ENCODE results near the gene DNAJC5. TPM values are rescaled to one million over a fixed set of nuclear protein-coding genes. Genes with fewer than 3 reads are reported as not detected.
"Not testable (repeated sequence)": the region's sequence is repeated elsewhere in the genome, so short reads cannot be mapped to it uniquely, and the experiment has no call there.

Gene DNAJC5
- total and polyA plus RNA-seq, 2 donors from 2014 or later, result 24.4 to 52.3 TPM

DNA sequence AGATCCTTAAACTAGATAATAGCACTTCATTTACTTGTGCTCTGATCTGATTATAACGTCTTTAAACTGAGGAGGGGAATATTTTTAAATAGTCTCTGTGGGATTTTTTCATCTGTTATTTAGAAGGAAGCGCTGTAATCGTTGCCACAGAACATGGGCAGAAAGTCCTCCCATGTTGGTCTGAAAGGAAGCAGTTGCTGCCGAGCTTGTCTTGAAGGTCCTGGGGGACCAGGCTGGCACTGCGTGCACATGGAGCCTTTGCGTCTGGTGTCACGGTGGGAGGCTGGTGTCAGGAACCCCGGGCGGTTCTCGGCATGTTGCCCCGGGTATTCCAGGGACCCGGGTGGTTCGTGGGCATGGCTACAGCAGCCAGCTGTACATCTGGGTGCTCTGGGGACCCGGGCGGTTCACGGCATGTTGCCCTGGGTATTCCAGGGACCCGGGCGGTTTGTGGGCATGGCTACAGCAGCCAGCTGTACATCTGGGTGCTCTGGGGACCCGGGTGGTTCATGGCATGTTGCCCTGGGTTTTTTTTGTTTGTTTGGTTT lies 18.4 kb upstream of the DNAJC5 start:
- H3K27me3 ChIP-seq (ENCODE audit: control insufficient read depth, insufficient read depth, low read length), result no peaks in the 10 kb centered on the region
- H3K27ac ChIP-seq (ENCODE audit: low read depth in 2 of 2, low read length in 2 of 2), result no peak overlapping the region
- no peaks in the 10 kb centered on the region for H3K9me3 ChIP-seq (ENCODE audit: control insufficient read depth in 2 of 3, insufficient read depth in 1 of 3, low read length in 3 of 3)
- TF ChIP-seq, protein P1, sequence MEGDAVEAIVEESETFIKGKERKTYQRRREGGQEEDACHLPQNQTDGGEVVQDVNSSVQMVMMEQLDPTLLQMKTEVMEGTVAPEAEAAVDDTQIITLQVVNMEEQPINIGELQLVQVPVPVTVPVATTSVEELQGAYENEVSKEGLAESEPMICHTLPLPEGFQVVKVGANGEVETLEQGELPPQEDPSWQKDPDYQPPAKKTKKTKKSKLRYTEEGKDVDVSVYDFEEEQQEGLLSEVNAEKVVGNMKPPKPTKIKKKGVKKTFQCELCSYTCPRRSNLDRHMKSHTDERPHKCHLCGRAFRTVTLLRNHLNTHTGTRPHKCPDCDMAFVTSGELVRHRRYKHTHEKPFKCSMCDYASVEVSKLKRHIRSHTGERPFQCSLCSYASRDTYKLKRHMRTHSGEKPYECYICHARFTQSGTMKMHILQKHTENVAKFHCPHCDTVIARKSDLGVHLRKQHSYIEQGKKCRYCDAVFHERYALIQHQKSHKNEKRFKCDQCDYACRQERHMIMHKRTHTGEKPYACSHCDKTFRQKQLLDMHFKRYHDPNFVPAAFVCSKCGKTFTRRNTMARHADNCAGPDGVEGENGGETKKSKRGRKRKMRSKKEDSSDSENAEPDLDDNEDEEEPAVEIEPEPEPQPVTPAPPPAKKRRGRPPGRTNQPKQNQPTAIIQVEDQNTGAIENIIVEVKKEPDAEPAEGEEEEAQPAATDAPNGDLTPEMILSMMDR (IDR thresholded peaks at IDR 0.05; ENCODE audit: borderline replicate concordance, extremely low read depth, insufficient read depth), result no peak
- no peaks in the 10 kb centered on the region for H3K4me1 ChIP-seq (ENCODE audit: control insufficient read depth in 2 of 3, insufficient read depth in 2 of 3, low read depth in 1 of 3, low read length in 3 of 3)
- H3K9ac ChIP-seq (ENCODE audit: low read length in 3 of 3), result no peak overlapping the region
- peaks cover 5 to 38% (median 27%) of the 10 kb centered on the region in 3 donors for H3K36me3 ChIP-seq (ENCODE audit: control insufficient read depth in 2 of 3, insufficient read depth in 3 of 3, low read length in 3 of 3)
- no peak for DNase-seq
- intact Hi-C loops (cut with DNase I), result no loop called here
- FAIRE-seq, result no peak
- no peak overlapping the region for H3K4me3 ChIP-seq (ENCODE audit: low read length in 3 of 3)

DNA sequence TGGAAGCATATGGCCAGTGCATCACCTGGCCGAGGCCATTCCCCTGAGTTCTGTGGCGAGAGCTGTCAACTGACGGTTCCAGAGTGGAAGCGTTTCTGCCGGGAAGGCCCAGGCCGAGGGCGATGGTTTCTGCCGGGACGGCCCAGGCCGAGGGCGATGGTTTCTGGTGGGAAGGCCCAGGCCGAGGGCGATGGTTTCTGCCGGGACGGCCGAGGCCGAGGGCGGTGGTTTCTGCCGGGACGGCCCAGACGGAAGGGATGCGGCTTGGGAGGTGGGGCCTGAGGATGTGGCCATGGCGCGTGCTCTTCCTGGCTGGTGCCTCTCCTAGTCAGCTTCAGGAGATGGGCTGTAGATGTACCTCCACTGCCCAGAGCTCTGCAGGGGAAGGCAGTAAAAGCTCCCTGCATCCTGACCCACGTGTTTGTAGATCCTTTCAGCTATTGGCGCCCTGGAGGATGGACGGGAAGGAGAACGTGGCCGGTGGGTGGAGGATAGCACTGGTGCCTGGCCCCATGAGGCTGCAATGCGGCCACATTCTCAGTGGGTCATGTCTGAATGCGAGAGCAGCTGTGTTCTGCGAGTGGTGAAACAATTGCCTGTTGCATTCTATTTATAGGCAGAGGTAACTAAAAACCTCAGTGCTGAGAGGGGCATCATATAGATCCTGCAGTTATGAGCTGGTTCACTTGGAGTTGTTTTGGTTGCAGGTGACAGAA lies 17.0 kb upstream of the DNAJC5 start:
- intact Hi-C loops (cut with DNase I), result no loop called here
- H3K4me1 ChIP-seq (ENCODE audit: control insufficient read depth in 2 of 3, insufficient read depth in 2 of 3, low read depth in 1 of 3, low read length in 3 of 3), result no peaks in the 10 kb centered on the region
- peaks cover 8 to 42% (median 28%) of the 10 kb centered on the region in 3 donors for H3K36me3 ChIP-seq (ENCODE audit: control insufficient read depth in 2 of 3, insufficient read depth in 3 of 3, low read length in 3 of 3)
- no peak for FAIRE-seq
- no peaks in the 10 kb centered on the region for H3K9me3 ChIP-seq (ENCODE audit: control insufficient read depth in 2 of 3, insufficient read depth in 1 of 3, low read length in 3 of 3)
- TF ChIP-seq, protein P1 (IDR thresholded peaks at IDR 0.05; ENCODE audit: borderline replicate concordance, extremely low read depth, insufficient read depth), result no peak
- DNase-seq, result no peak
- H3K27me3 ChIP-seq (ENCODE audit: control insufficient read depth, insufficient read depth, low read length), result no peaks in the 10 kb centered on the region
- no peak overlapping the region for H3K4me3 ChIP-seq (ENCODE audit: low read length in 3 of 3)
- no peak overlapping the region for H3K9ac ChIP-seq (ENCODE audit: low read length in 3 of 3)
- no peak overlapping the region for H3K27ac ChIP-seq (ENCODE audit: low read depth in 2 of 2, low read length in 2 of 2)

DNA sequence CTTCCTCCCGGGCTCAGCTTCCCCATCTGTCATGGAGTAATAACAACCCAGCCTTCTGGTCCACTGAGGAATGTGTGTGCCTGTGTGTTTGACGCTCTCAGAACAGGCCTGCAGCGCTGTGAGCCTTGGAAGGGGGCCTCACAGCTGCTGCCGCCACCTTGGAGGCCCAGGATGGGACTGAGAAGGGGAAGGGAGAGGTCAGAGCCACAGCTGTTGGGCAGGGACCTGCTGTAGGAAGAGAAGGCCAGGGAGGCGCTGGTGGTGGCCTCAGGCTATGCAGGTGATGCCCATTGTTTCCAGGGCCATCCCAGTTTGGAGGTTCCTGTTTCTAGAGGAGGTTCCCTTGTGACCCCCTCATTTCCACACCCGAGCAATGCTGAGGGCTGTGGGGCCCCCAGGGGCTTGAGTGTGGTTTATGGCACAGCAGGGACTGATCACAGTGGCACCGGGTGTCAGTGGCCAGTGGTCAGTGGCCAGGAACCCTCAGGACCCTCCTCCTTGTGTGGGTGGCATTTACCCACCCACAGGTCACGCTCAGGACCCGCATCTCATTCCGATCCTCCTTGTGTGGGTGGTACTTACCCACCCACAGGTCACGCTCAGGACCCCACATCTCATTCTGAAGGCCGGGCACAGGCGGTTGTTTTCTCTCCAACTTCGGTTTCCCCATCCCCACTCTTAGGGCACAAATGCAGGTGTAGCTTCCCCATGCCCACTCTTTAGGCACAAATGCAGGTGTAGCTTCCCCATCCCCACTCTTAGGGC lies 15.8 kb upstream of the DNAJC5 start:
- Histone ChIP-seq H3K4me3 (ENCODE audit: low read length in 3 of 3) (no peak overlapping the region), H3K27ac (ENCODE audit: low read depth in 2 of 2, low read length in 2 of 2) (no peak overlapping the region), H3K27me3 (ENCODE audit: control insufficient read depth, insufficient read depth, low read length) (no peaks in the 10 kb centered on the region), H3K9ac (ENCODE audit: low read length in 3 of 3) (no peak overlapping the region), H3K4me1 (ENCODE audit: control insufficient read depth in 2 of 3, insufficient read depth in 2 of 3, low read depth in 1 of 3, low read length in 3 of 3) (no peaks in the 10 kb centered on the region), H3K9me3 (ENCODE audit: control insufficient read depth in 2 of 3, insufficient read depth in 1 of 3, low read length in 3 of 3) (no peaks in the 10 kb centered on the region), H3K36me3 (ENCODE audit: control insufficient read depth in 2 of 3, insufficient read depth in 3 of 3, low read length in 3 of 3) (peaks cover 7 to 40% (median 26%) of the 10 kb centered on the region in 3 donors)
- intact Hi-C loops (cut with DNase I), result no loop called here
- DNase-seq (no peak), FAIRE-seq (no peak)
- TF ChIP-seq, protein P1 (IDR thresholded peaks at IDR 0.05; ENCODE audit: borderline replicate concordance, extremely low read depth, insufficient read depth), result no peak

DNA sequence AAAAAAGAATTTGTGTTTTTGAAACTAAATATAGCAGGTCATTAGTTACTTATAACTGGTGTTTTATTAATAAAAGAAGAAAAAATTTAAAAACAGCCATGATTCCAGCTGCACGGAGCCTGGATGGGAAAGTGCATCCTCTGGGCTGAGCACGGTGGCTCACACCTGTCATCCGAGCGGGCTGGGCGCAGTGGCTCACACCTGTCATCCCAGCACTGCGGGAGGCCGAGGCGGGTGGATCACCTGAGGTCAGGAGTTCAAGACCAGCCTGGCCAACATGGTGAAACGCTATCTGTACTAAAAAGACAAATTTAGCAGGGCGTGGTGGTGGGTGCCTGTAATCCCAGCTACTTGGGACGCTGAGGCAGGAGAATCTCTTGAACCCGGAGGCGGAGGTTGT lies 14.0 kb upstream of the DNAJC5 start:
- intact Hi-C loops (cut with DNase I); FAIRE-seq: not testable (repeated sequence)
- peaks cover 4 to 30% (median 19%) of the 10 kb centered on the region in 3 donors for H3K36me3 ChIP-seq (ENCODE audit: control insufficient read depth in 2 of 3, insufficient read depth in 3 of 3, low read length in 3 of 3)

More for the DNA sequence above, 14.0 kb upstream of the DNAJC5 start:
- H3K27ac ChIP-seq (ENCODE audit: low read depth in 2 of 2, low read length in 2 of 2); H3K27me3 ChIP-seq (ENCODE audit: control insufficient read depth, insufficient read depth, low read length); DNase-seq; H3K9ac ChIP-seq (ENCODE audit: low read length in 3 of 3); H3K4me3 ChIP-seq (ENCODE audit: low read length in 3 of 3); H3K9me3 ChIP-seq (ENCODE audit: control insufficient read depth in 2 of 3, insufficient read depth in 1 of 3, low read length in 3 of 3); H3K4me1 ChIP-seq (ENCODE audit: control insufficient read depth in 2 of 3, insufficient read depth in 2 of 3, low read depth in 1 of 3, low read length in 3 of 3): not testable (repeated sequence)

Measured in kidney (tissue), 14 donors.